Daoy (cell line): ENCODE measurements around the gene NADK2. TPM values are rescaled to one million over a fixed set of nuclear protein-coding genes. Genes with fewer than 3 reads are reported as not detected.

Experiments
- DNase-seq: peaks from one replicate; pipeline ENCODE4 v3.0.0-alpha.2; 2015; ENCODE audit warnings: low read depth
- total RNA-seq: library from RNA; depleted of rRNA; stranded (reverse); fragments of >200 nt; shearing (Covaris generic); gene quantifications from 2 replicates; pipeline ENCODE4 v1.2.3, GENCODE V29; 2014; rRNA removed

The NADK2 gene
- total RNA-seq, 1 experiment from 2014 or later, result 21.2 TPM

DNA sequence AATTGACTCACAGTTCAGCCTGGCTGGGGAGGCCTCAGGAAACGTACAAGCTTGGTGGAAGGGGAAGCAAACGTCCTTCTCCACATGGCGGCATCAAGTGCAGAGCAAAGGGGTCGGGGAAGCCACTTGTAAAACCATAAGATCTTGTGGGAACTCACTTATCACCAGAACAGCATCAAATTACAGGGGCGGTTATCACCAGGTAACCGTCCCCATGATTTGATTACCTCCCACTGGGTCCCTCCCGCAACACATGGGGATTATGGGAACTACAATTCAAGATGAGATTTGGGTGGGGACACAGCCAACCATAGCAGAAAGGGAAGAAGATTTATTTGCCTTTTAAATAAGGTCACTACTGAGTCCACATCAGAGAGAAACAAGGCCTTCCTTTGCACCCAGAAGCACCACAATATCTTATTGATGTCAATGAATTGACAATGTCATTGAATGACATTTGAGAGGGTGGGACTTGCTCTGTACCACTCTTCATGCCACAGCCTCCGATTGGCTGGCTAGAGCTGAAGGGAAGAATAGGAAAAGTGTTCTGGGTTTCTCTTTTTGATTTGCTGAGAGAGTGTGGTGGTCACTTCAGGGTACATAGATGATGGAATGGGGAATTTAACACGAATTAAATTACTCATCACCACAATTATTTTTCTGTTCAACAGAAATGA, 78.8 kb downstream of the NADK2 start:
- DNase-seq, result no peak

DNA sequence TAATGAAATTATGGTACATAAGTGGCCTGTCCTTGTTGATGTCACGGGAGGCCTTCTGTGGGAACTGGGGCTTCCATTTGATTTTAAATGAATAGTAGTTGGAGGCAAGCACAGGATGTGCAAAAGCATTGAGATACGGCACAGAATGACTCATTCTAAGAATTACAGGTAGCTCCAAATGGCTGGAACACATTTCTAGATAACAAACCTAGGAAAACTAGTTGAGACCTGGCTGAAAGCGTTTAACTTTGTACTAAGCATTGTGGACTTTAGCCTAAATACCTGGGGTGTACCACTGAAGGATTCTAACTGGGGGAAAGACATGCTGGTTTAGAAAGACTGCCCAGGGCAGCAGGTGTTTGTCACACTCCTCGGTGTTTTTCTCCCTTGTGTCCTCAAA, 80.4 kb downstream of the NADK2 start:
- DNase-seq, result no peak

DNA sequence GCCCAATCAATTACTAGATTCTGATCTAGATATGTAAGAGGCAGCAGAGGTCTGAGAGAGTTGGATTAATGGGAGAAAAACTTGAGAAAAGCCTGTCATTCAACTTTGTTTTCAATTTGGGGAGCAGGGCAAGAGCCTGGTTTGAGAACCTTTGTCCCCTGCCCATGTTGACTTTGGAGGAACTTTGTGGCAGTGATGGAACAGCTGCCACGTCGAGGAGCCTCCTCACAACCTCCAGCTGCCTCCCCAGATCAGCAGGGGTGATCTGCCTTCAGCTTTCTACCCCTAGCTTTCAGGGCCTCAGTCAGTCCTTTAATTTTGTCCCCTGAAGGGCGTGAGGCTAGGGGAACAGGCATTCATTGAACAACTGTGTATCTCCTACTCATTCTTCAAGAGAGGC, 81.1 kb downstream of the NADK2 start:
- no peak for DNase-seq

DNA sequence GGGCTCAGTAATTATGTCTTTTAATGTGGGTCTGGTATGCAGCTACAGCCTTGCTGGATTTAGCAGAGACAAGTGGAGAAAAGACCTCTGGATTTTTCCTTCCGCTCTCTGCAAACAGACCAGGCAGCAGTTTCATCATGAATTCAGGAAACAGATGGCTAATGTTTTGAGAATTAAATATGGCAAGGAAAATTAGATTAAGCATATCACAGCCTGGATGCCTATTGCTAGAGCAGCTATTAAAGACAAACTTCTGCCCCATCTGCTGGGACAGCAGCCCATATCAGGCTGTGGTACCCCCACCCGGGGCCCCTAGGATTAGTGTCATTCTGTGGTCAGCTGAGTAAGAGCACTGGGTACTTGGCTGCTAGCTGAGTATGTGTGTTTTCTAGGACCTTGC, 83.6 kb downstream of the NADK2 start:
- no peak for DNase-seq

DNA sequence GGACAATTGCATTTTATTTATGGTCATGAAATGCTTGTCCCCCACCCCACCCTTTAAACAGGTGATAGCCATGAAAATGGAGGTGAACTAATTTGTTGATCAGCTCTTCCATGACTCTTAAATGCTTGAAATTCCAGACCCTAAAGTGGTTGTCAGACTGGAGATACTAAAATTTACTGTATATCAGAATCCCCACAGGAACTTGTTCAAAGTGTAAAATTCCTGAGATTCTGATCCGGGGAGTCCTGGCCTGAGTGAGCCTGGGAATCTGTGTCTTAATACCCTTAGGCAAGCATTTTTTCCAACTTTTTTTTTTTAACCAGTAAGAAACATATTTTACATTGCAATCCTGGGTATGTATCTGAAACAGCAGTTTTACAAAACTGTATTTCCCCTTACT, 85.1 kb downstream of the NADK2 start:
- DNase-seq, result no peak

DNA sequence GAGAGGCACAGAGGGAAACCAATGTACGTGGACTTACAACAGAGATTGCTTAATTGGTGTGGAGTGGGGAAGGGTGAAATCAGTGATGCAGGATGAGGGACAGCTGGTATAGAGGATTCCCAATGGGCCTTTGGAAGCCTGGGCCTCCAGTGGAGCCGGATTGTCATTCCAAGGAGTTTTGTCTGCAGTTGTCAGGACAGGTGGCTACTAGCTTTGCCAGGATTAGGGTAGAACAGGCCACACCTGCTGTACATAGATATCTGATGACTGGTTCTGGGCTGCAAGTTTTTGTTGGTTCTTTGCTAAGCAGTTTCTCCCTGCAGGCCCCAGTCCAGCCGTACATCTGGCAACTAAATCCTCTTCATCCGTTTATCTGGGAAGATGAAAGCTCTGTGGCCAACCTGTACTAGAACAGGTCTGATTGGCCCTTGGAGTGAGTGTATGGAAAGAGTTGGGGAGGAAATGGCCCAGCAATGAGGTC, 85.6 kb downstream of the NADK2 start:
- no peak for DNase-seq

DNA sequence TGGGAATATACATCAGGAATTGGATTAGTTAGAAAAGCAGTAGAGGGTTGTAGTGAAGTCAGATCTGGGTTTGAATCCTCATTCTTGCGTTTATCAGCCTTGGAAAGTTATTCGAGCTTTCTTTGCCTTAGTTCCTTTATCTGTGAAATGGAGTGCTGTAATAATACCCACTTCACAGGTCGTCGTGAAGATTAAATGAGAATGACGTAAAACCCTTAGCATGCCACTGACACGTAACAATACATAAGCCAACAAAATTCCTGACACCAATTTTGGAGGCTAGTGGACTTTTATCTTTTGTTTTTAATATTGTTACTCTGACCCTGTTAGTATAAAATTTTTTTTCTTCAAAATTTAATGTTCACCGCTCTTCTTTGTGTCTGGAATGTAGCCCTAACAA, 86.4 kb downstream of the NADK2 start:
- DNase-seq, result no peak

DNA sequence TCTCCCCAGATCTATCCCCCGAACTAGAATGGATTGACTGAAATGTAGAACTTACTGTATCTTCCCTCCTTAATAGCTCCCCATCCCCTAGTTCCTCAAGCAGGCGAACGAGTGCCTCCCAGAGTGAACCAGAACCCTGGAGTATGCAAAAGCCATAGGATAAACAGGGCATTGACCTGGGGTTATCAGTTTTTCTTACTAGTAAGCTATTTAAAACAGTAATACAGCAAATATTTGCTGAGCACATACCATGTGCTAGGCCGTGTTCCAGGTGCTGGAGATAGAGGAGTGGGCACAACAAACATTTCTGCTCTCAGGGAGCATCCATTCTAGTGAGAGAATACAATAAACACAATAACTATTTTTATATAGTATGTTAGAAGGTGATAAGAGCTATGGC, 88.0 kb downstream of the NADK2 start:
- no peak for DNase-seq

DNA sequence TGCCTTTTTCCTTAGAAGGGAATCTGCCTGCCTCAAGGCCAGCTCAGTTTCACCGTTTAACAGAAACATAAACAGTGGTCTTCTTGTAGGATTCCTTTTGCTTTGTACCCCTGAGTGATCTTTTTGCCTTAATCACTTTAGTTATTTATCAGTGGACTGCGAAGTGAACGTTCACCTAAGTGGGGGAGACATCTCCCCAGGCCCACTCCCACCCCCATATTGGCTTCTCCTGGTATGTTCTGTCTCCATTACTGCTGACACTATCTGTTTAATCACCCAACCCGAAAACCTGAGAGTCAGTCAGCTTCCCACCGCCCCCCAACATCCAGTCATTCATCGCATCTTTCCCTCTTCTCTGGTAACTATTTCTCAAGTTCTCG, 88.4 kb downstream of the NADK2 start:
- DNase-seq, result no peak

DNA sequence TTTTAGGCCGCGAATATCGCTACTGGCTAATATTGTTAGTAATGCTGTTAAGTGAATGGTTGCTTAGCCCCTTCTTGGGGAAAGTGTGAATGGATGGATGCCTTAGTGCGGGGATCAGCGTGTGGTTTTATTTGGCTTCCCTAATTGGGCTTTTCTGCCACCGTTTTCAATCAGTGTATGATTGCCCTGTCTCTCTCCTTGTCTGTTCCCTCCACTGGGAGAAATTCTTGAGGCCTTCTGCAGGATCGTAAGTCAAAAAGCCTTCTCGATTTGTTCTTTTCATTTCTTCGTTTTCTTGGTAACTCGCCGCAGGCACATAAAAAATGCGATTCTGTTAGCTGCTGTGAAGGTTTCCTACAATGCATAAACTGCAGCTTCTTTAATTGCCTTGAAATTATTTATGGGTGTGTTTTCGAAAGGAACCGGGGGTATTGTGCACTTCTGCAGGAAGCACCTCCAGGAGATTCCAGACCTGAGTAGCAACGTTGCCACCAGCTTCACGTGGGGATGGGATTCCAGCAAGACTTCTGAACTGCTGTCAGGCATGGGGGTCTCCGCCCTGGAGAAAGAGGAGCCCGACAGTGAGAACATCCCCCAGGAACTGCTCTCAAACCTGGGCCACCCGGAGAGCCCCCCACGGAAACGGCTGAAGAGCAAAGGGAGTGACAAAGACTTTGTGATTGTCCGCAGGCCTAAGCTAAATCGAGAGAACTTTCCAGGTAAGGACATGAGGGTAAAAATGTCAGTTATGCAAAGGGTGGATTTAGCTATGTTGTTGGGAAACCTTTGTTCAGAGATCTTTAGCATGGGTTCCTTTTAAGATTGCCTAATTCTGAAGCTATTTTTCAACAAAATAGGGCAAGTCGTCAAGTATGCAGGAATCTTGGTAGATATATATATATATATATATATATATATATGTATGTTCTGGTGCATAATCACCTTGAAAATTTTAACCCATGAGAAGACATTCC, 89.1 kb downstream of the NADK2 start:
- DNase-seq, result peak; percentile 11

DNA sequence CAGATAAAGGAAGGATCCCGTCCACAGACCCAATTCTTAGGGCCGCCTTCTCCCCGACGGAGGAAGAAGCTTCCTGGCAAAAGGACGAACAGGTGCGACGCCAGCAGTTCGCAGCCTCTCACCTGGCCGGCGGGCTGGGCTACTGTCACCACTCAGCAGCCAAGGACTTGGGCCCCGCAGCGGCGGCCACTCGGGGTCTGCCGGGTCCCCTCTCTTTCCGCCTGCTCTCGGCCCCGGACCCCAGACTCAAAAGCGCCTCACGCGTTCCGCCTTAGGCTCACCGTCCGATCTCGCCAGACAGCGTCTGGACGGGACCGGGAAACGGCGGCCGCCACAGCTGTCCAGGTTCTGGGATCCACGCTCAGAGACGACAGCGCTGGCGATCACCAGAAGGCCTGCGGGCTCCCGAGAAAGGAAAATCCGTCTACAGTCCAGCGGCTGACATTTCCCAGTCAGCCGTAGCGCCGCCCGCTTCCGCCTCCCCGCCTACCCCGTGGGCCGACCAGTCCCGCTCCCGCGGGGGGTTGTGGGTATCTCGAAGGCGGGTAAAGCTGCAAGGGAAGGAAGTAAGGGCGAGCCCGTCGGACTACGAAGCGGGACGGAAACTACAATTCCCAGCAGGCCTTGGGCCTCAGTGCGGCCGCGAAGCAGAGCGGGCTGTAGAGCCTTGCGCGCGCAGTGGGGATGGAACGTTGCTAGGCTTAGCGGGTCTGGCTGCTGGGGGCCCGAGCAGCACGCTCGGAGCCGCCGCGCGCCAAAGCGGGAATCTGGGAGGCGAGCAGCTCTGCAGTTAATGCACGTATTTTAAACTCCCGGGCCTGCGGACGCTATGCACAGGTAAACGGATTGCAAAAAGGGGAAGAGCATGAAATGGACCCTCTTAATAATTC, 90.0 kb downstream of the NADK2 start, which contains the start of the genes LMBRD2 and SKP2:
Gene LMBRD2, minus strand, starts transcription at position 454 of the 890 bp plus-strand sequence. CDS start 8,538 bp downstream, outside the sequence.
Gene SKP2, plus strand, starts transcription at position 678 of the 890 bp plus-strand sequence. Its CDS starts 152 bp downstream, at position 830.
- DNase-seq, result peak; percentile 98

DNA sequence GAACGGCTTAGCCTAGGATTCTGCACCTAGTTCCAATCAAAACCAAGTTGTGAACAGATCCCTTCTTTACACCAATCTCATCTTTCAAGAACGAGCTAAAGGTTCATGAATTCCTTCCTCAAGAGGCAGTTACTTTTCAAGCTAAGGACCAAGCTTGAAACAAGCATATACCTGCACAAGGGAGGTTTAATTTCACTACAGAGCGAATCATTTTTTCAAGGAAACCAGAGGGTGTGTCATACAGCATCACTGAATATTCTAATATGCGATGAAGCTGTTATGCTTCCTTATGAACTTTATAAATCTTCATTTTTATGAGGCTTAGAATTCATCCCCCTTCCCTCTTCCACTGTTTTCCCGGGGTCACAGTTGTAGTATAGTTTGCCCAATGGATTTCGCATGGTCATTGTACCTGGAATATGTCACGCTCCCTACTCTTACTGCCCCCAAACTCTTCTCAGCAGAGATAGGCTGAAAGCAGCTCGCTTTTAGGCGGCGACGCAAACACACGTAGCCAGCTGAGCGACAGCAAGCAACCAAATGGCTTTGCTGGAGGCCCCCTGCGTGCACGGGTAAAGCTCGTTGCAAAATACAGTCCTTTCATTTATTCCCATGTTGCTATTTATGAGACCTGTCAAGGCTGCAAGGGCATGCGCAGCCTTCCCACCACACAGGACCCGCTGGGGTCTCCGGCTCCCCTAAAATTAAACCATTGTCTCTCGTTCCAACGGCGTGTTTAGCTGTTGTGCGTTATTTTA, 90.9 kb downstream of the NADK2 start:
- DNase-seq, result peak; percentile 55

DNA sequence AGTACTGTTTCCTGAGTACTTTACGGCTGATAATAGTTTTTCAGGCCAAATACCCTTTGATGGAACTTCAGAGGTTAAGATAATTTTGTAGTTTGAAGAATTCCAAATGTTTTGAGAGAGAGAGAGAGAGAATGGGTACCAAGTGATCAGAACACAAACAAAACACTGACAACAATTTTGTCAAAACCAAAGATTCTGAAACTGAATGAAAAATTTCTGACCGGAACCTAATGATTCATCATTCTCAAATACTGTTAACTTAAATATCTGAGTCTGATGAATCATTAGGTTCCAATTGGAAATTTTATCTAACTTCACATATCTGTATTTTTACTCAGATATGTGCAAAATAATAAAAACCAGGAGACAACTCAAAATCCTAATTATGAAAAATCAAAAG, 94.0 kb downstream of the NADK2 start:
- DNase-seq, result no peak

DNA sequence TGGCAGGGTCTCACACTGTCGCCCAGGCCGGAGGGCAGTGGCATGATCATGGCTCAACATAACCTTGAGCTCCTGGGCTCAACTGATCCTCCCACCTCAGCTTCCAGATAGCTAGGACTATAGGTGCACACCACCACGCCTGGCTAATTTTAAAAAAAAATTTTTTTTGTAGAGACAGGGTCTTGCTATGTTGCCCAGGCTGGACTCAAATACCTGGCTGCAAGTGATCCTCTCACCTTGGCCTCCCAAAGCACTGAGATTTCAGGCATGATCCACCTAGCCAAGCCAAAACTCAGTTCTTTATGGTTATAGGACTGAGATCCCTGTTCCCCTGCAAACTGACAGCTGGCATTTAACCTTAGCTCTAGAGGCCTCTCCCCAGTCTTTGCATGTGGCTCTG, 95.3 kb downstream of the NADK2 start:
- DNase-seq, result no peak

DNA sequence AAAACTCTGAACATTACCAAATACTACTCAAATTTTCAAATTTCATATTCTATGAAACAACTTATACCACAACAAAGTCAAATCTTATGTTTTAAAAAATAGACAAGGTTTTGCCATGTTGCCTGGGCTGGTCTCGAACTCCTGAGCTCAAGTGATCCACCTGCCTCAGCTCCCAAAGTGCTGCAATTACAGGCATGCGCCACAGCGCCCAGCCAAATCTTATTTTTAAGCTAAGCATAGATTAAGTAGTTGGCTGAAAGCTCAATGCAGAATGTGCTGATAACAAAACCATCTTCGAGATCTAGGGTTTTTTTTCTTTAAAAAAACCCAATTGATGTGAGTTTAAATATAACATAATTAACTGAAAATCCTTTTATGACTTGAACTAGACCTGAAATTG, 96.4 kb downstream of the NADK2 start:
- DNase-seq, result no peak

Other genes with a start within 250 kb of the NADK2 start
- gene UGT3A2, start 175.0 kb downstream of the NADK2 start, total RNA-seq, result 1.3 TPM in 1 of 2 replicates, not detected in the other
- 5.3 and 6.1 TPM in 2 replicates for gene LMBRD2, start 90.0 kb downstream of the NADK2 start, total RNA-seq
- 31.2 and 33.0 TPM in 2 replicates for gene SKP2, start 89.8 kb downstream of the NADK2 start, total RNA-seq
- not detected in 2 replicates for gene RANBP3L, start 60.0 kb upstream of the NADK2 start, total RNA-seq